CD4-positive, alpha-beta memory T cell (primary cell): ENCODE results near the gene SMIM14. TPM values are rescaled to one million over a fixed set of nuclear protein-coding genes. Genes with fewer than 3 reads are reported as not detected.
A peak's percentile ranks its signal among the peaks of the same experiment; 100 is the strongest.
"Not testable (repeated sequence)": the region's sequence is repeated elsewhere in the genome, so short reads cannot be mapped to it uniquely, and the experiment has no call there.

Experiments
- CTCF ChIA-PET: fragments of 350-600 bp; sonication (Branson Sonifier 250); formaldehyde crosslinking; loops from one replicate; lab custom pipeline; 2021; ENCODE audit warnings: inconsistent platforms; ENCODE audit not compliant: partially characterized antibody; lab: Charles Lee
- POLR2A ChIA-PET: fragments of 350-600 bp; sonication (Branson Sonifier 250); formaldehyde crosslinking; loops from one replicate; lab custom pipeline; 2021; ENCODE audit not compliant: partially characterized antibody; lab: Charles Lee
- DNase-seq, 5 donors: peaks; one replicate each; pipeline versions ENCODE4 v3.0.0 to v3.0.0-alpha.2; 2020 to 2022; ENCODE audit warnings: mixed read lengths in 1 of 5
- H3K27ac ChIP-seq: one replicate; pipeline ENCODE4 v1.7.0; 2013; ENCODE audit warnings: low read depth, low read length
- H3K27me3 ChIP-seq: 2 replicates; pipeline ENCODE4 v1.7.0; 2013; ENCODE audit warnings: mild to moderate bottlenecking, low read length, moderate library complexity; ENCODE audit not compliant: insufficient read depth
- H3K36me3 ChIP-seq: 2 replicates; pipeline ENCODE4 v1.7.0; 2013; ENCODE audit warnings: mild to moderate bottlenecking, low read length, moderate library complexity; ENCODE audit not compliant: insufficient read depth
- H3K4me1 ChIP-seq: 2 replicates; pipeline ENCODE4 v1.7.0; 2013; ENCODE audit warnings: mild to moderate bottlenecking, low read length, moderate library complexity; ENCODE audit not compliant: insufficient read depth
- H3K4me3 ChIP-seq, 2 donors: one replicate each; pipeline ENCODE4 v1.7.0; 2013; ENCODE audit warnings: low read length in 2 of 2, mild to moderate bottlenecking in 1 of 2
- H3K9me3 ChIP-seq, 2 donors: one replicate each; pipeline ENCODE4 v1.7.0; 2013; ENCODE audit warnings: low read length in 2 of 2, control low read depth in 1 of 2; ENCODE audit not compliant: control insufficient read depth in 1 of 2
- H3K27ac Mint-ChIP-seq, 7 donors: one replicate each; pipeline ENCODE4 v1.8.0; 2020 to 2021; ENCODE audit warnings: mixed read lengths in 7 of 7, mild to moderate bottlenecking in 6 of 7, inconsistent platforms in 3 of 7, moderate library complexity in 3 of 7
- H3K27me3 Mint-ChIP-seq, 2 donors: one replicate each; pipeline ENCODE4 v1.8.0; 2020 to 2021; ENCODE audit warnings: mixed read lengths in 2 of 2
- H3K36me3 Mint-ChIP-seq, 2 donors: one replicate each; pipeline ENCODE4 v1.8.0; 2020 to 2021; ENCODE audit warnings: mixed read lengths in 2 of 2, inconsistent platforms in 1 of 2, mild to moderate bottlenecking in 1 of 2
- H3K4me1 Mint-ChIP-seq, 4 donors: one replicate each; pipeline ENCODE4 v1.8.0; 2020 to 2021; ENCODE audit warnings: mixed read lengths in 4 of 4, mild to moderate bottlenecking in 1 of 4
- H3K4me3 Mint-ChIP-seq, 8 donors: one replicate each; pipeline ENCODE4 v1.8.0; 2020 to 2021; ENCODE audit warnings: mixed read lengths in 8 of 8, mild to moderate bottlenecking in 7 of 8, moderate library complexity in 6 of 8, inconsistent platforms in 3 of 8
- H3K9me3 Mint-ChIP-seq, 8 donors: one replicate each; pipeline ENCODE4 v1.8.0; 2020 to 2021; ENCODE audit warnings: mixed read lengths in 8 of 8, mild to moderate bottlenecking in 5 of 8, inconsistent platforms in 3 of 8, moderate library complexity in 1 of 8
- intact Hi-C: fragments of 100-400 bp; cut with micrococcal nuclease; formaldehyde crosslinking; loops from one replicate; pipeline ENCODE4 v1.15.1; 2023
- polyA plus RNA-seq, 2 donors: library from polyadenylated mRNA; unstranded; fragments of 300-500 nt; fragmentation: Illumina TruSeq; gene quantifications; one replicate each; pipeline ENCODE4 v1.2.3, GENCODE V29; 2021
- total RNA-seq, 2 experiments: library from RNA; stranded (reverse); gene quantifications; one replicate each; pipeline ENCODE4 v1.2.3, GENCODE V29; 2021

SMIM14 gene
- total and polyA plus RNA-seq, 4 experiments from 2014 or later, result 15.5 to 54.4 (median 28.1) TPM

GRCh38 chr4:39521253-39521919 lies 117.3 kb downstream of the SMIM14 start:
- no peak overlapping the region for H3K4me3 ChIP-seq
- intact Hi-C loops, result no loop called here
- no peaks in the 10 kb centered on the region for H3K27me3 ChIP-seq
- Mint-ChIP-seq H3K27ac (no peak overlapping the region), H3K9me3 (no peaks in the 10 kb centered on the region), H3K27me3 (no peaks in the 10 kb centered on the region), H3K36me3 (peaks cover 0 to 1% of the 10 kb centered on the region in 2 donors), H3K4me1 (peaks cover 5 to 12% (median 6%) of the 10 kb centered on the region in 4 donors), H3K4me3 (no peak overlapping the region)
- no peaks in the 10 kb centered on the region for H3K9me3 ChIP-seq
- no peak overlapping the region for H3K27ac ChIP-seq
- POLR2A ChIA-PET, result no interaction called here
- no peak for DNase-seq
- no peaks in the 10 kb centered on the region for H3K36me3 ChIP-seq
- peaks cover 8% of the 10 kb centered on the region for H3K4me1 ChIP-seq
- CTCF ChIA-PET, result interaction anchor here (1.3 kb wide), 1 partner anchor 53 kb away, joined by 4 read pairs; no protein-coding TSS in a partner anchor

GRCh38 chr4:39518484-39518883 lies 120.2 kb downstream of the SMIM14 start:
- Histone ChIP-seq H3K36me3 (no peaks in the 10 kb centered on the region), H3K27me3 (no peaks in the 10 kb centered on the region), H3K27ac (no peak overlapping the region), H3K9me3 (no peaks in the 10 kb centered on the region), H3K4me3 (no peak overlapping the region), H3K4me1 (no peaks in the 10 kb centered on the region)
- DNase-seq, result no peak
- no peak overlapping the region for H3K4me3 Mint-ChIP-seq
- H3K27me3 Mint-ChIP-seq, result no peaks in the 10 kb centered on the region
- H3K9me3 Mint-ChIP-seq, result no peaks in the 10 kb centered on the region
- CTCF ChIA-PET, result no interaction called here
- POLR2A ChIA-PET, result no interaction called here
- no peaks in the 10 kb centered on the region for H3K4me1 Mint-ChIP-seq
- H3K36me3 Mint-ChIP-seq, result peaks cover 3 to 8% of the 10 kb centered on the region in 2 donors
- intact Hi-C loops, result no loop called here
- H3K27ac Mint-ChIP-seq, result peak overlapping the region in 1 of 7 donors; percentile 19

- Histone ChIP-seq H3K9me3 (no peaks in the 10 kb centered on the region), H3K36me3 (no peaks in the 10 kb centered on the region), H3K27ac (no peak overlapping the region), H3K4me1 (no peaks in the 10 kb centered on the region), H3K4me3 (no peak overlapping the region), H3K27me3 (no peaks in the 10 kb centered on the region)
- ChIA-PET CTCF (no interaction called here), POLR2A (interaction anchor here (0.6 kb wide), 1 partner anchor 62 kb away, joined by 3 read pairs; no protein-coding TSS in a partner anchor)
- no peaks in the 10 kb centered on the region for H3K4me1 Mint-ChIP-seq
- H3K4me3 Mint-ChIP-seq, result no peak overlapping the region
- no peak overlapping the region for H3K27ac Mint-ChIP-seq
- no peak for DNase-seq
- peaks cover 11 to 22% of the 10 kb centered on the region in 2 donors for H3K36me3 Mint-ChIP-seq
- intact Hi-C loops, result no loop called here
- H3K9me3 Mint-ChIP-seq, result no peaks in the 10 kb centered on the region
- no peaks in the 10 kb centered on the region for H3K27me3 Mint-ChIP-seq
Observed at GRCh38 chr4:39516407-39516966, 122.2 kb downstream of the SMIM14 start.

DNA sequence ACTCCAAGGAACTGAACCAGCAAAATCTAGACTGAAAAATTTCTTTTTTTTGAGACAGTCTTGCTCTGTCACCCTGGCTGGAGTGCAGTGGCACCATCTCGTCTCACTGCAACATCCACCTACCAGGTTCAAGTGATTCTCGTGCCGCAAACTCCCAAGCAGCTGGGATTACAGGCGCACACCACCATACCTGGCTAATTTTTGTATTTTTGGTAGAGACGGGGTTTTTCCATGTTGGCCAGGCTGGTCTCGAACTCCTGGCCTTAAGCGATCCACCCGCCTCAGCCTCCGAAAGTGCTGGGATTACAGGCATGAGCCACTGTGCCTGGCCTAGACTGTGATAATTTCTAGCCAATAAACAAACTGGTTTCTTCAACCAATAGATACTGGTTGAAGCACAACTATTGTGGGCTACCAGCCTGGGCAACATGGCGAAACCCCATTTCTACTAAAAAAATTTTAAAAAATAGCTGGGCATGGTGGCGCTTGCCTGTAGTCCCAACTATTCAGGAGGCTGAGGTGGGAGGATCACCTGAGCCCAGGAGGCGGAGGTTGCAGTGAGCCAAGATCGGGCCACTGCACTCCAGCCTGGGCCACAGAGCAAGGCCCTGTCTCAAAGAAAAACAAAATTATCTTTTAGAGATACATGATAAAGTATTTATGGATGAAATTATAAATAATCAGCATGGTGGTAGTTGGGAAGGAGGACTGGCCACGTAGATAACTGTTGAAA lies 122.8 kb downstream of the SMIM14 start:
- intact Hi-C loops, H3K27me3 ChIP-seq, H3K9me3 ChIP-seq, H3K27ac ChIP-seq, H3K4me3 Mint-ChIP-seq, H3K4me3 ChIP-seq, CTCF ChIA-PET, H3K27ac Mint-ChIP-seq, DNase-seq, H3K36me3 ChIP-seq, H3K27me3 Mint-ChIP-seq, H3K9me3 Mint-ChIP-seq, H3K4me1 Mint-ChIP-seq, H3K4me1 ChIP-seq: not testable (repeated sequence)
- H3K36me3 Mint-ChIP-seq, result peaks cover 11 to 22% of the 10 kb centered on the region in 2 donors
- POLR2A ChIA-PET, result interaction anchor here (0.6 kb wide), 1 partner anchor 841 kb away, joined by 3 read pairs; no protein-coding TSS in a partner anchor

- DNase-seq, result no peak
- no peaks in the 10 kb centered on the region for H3K9me3 Mint-ChIP-seq
- no peak overlapping the region for H3K27ac ChIP-seq
- H3K27ac Mint-ChIP-seq, result no peak overlapping the region
- H3K27me3 Mint-ChIP-seq, result no peaks in the 10 kb centered on the region
- peaks cover 14 to 30% of the 10 kb centered on the region in 2 donors for H3K36me3 Mint-ChIP-seq
- no peak overlapping the region for H3K4me3 Mint-ChIP-seq
- intact Hi-C loops, result no loop called here
- POLR2A ChIA-PET, result interaction anchor here (0.6 kb wide), 1 partner anchor 840 kb away, joined by 3 read pairs; no protein-coding TSS in a partner anchor
- H3K27me3 ChIP-seq, result no peaks in the 10 kb centered on the region
- H3K4me1 Mint-ChIP-seq, result no peaks in the 10 kb centered on the region
- CTCF ChIA-PET, result no interaction called here
- no peak overlapping the region for H3K4me3 ChIP-seq
- H3K4me1 ChIP-seq, result no peaks in the 10 kb centered on the region
- no peaks in the 10 kb centered on the region for H3K9me3 ChIP-seq
- H3K36me3 ChIP-seq, result peaks cover 5% of the 10 kb centered on the region
Observed at GRCh38 chr4:39514888-39515401, 123.7 kb downstream of the SMIM14 start.

GRCh38 chr4:39514266-39514665 lies 124.4 kb downstream of the SMIM14 start:
- H3K4me3 Mint-ChIP-seq, H3K27ac ChIP-seq, H3K4me3 ChIP-seq, DNase-seq, H3K27me3 ChIP-seq, H3K9me3 ChIP-seq, H3K27ac Mint-ChIP-seq, H3K4me1 ChIP-seq, H3K9me3 Mint-ChIP-seq, H3K27me3 Mint-ChIP-seq, POLR2A ChIA-PET, CTCF ChIA-PET, H3K4me1 Mint-ChIP-seq, intact Hi-C loops: not testable (repeated sequence)
- peaks cover 18 to 37% of the 10 kb centered on the region in 2 donors for H3K36me3 Mint-ChIP-seq
- peaks cover 11% of the 10 kb centered on the region for H3K36me3 ChIP-seq

DNA sequence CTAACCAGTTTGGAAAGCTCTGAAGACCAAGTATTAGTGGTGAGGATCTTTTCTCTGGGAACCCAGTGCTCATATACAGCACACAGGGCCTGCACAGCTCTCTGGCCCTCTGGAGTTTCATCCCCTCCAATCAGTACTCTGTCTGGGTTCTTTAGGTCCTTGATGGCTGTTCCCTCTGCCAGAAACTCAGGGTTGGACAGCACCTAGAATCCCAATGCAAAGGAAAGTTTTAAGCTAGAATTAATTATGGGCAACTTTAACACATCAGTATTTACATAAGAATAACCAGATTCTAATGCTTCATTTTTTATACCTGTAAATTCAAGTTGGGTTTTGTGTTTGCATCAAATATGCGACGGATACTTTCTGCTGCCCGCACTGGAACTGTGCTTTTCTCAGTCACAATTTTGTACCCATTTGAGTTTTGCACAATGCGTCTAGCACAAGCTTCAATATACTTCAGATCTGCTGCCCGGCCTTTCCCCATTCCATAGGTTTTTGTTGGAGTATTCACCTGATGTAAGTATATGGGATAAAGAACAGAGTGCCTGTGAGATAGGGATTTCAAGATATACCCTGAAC lies 128.2 kb downstream of the SMIM14 start:
- ChIA-PET CTCF (interaction anchor here (0.7 kb wide), 1 partner anchor 19 kb away, joined by 3 read pairs; no protein-coding TSS in a partner anchor), POLR2A (no interaction called here)
- H3K36me3 Mint-ChIP-seq, result peaks cover 24 to 53% of the 10 kb centered on the region in 2 donors
- peaks cover 26% of the 10 kb centered on the region for H3K36me3 ChIP-seq
- no peaks in the 10 kb centered on the region for H3K9me3 Mint-ChIP-seq
- no peak overlapping the region for H3K4me3 ChIP-seq
- no peaks in the 10 kb centered on the region for H3K4me1 ChIP-seq
- no peaks in the 10 kb centered on the region for H3K27me3 Mint-ChIP-seq
- intact Hi-C loops, result no loop called here
- H3K27ac ChIP-seq, result no peak overlapping the region
- H3K4me3 Mint-ChIP-seq, result no peak overlapping the region
- no peaks in the 10 kb centered on the region for H3K27me3 ChIP-seq
- no peaks in the 10 kb centered on the region for H3K4me1 Mint-ChIP-seq
- peak overlapping the region in 1 of 7 donors; percentile 22 for H3K27ac Mint-ChIP-seq
- no peaks in the 10 kb centered on the region for H3K9me3 ChIP-seq
- DNase-seq, result no peak
